ENCODE data around the gene CHMP4B. TPM values are rescaled to one million over a fixed set of nuclear protein-coding genes. Genes with fewer than 3 reads are reported as not detected.

CHMP4B gene
- total RNA-seq, 1 experiment from 2014 or later, result 87.5 TPM

GRCh38 chr20:33830371-33830770 is 19.2 kb downstream of the CHMP4B start:
- TF ChIP-seq REST (IDR thresholded peaks at IDR 0.05; ENCODE audit: insufficient read depth in 1 of 2, low read depth in 2 of 2, low read length in 1 of 2), result no peak
- TF ChIP-seq SIN3A (IDR thresholded peaks at IDR 0.05; ENCODE audit: borderline replicate concordance, insufficient read depth, low read depth, low read length), result no peak
- no peak for TF ChIP-seq POLR2AphosphoS5 (IDR thresholded peaks at IDR 0.05; ENCODE audit: low read depth, low read length)
- TF ChIP-seq TCF7L2 (IDR thresholded peaks at IDR 0.05; ENCODE audit: low read depth, low read length), result no peak
- TF ChIP-seq, protein P1, sequence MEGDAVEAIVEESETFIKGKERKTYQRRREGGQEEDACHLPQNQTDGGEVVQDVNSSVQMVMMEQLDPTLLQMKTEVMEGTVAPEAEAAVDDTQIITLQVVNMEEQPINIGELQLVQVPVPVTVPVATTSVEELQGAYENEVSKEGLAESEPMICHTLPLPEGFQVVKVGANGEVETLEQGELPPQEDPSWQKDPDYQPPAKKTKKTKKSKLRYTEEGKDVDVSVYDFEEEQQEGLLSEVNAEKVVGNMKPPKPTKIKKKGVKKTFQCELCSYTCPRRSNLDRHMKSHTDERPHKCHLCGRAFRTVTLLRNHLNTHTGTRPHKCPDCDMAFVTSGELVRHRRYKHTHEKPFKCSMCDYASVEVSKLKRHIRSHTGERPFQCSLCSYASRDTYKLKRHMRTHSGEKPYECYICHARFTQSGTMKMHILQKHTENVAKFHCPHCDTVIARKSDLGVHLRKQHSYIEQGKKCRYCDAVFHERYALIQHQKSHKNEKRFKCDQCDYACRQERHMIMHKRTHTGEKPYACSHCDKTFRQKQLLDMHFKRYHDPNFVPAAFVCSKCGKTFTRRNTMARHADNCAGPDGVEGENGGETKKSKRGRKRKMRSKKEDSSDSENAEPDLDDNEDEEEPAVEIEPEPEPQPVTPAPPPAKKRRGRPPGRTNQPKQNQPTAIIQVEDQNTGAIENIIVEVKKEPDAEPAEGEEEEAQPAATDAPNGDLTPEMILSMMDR (IDR thresholded peaks at IDR 0.05), result no peak
- DNase-seq (ENCODE audit: low read depth, low spot score), result no peak
- in situ Hi-C loops (cut with HindIII; ENCODE audit: low pct_unique_long_range_greater_than_20kb, low sequenced_read_pairs) (no loop called here), intact Hi-C loops (cut with micrococcal nuclease; ENCODE audit: unreplicated experiment) (no loop called here)
- H3K9me3 ChIP-seq (ENCODE audit: control insufficient read depth, insufficient read depth, low read depth, low read length), result no peaks in the 10 kb centered on the region
- no peak overlapping the region for H3K27ac ChIP-seq (ENCODE audit: low read length)
- H3K4me3 ChIP-seq (ENCODE audit: low read depth in 2 of 2, low read length in 2 of 2), result no peak overlapping the region
- peaks cover 9% of the 10 kb centered on the region; the same call in 1 of the 2 replicates for H3K4me1 ChIP-seq (ENCODE audit: control insufficient read depth, insufficient read depth, low read length)
- no peaks in the 10 kb centered on the region for H3K27me3 ChIP-seq (ENCODE audit: control insufficient read depth, insufficient read depth, low read length)
- ATAC-seq, result no peak
- no peaks in the 10 kb centered on the region for H3K36me3 ChIP-seq (ENCODE audit: control insufficient read depth, insufficient read depth, low read length)
- ChIA-PET POLR2A (no interaction called here), CTCF (interaction anchor here (0.6 kb wide), 1 partner anchor 98 kb away, joined by 8 read pairs; no protein-coding TSS in a partner anchor)
- no TSS peak for BruUV-seq (replicated peaks)

DNA sequence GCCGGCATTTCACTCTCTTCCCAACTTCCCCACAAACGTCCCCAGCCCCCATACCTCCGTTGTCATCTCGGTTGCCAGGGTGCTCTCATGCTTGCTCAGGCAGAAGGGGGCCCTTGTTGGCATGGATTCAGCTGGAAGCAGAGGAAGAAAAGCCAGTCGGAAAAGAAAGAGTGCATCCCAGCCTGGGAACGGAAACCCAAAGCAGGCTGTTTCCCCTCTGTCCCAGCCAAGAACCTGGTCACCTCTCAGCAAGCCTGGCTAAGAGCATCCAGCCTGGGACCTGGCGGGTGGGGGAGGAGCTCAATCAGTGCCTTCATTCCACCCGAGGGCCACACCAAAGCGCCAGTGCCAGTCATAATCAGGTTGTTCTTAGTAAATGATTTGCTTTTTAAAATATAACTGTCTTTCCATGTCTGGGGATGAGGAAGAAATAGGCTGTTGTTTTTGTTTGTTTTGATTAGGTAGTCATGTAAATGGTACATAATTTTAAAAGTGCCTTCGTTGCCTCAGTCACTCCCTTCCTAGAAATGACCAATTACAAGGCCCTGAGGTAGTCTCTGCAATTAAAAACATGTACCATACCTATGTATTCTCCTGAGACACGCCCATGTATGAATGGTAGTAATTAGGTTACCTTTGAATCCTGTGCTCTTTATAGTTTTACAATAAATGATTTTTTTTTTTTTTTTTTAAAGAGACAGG is 21.1 kb downstream of the CHMP4B start:
- ATAC-seq (no peak), DNase-seq (ENCODE audit: low read depth, low spot score) (no peak)
- Histone ChIP-seq H3K36me3 (ENCODE audit: control insufficient read depth, insufficient read depth, low read length) (no peaks in the 10 kb centered on the region), H3K9me3 (ENCODE audit: control insufficient read depth, insufficient read depth, low read depth, low read length) (no peaks in the 10 kb centered on the region), H3K4me1 (ENCODE audit: control insufficient read depth, insufficient read depth, low read length) (peaks cover 9% of the 10 kb centered on the region; the same call in 1 of the 2 replicates), H3K4me3 (ENCODE audit: low read depth in 2 of 2, low read length in 2 of 2) (no peak overlapping the region), H3K27ac (ENCODE audit: low read length) (no peak overlapping the region), H3K27me3 (ENCODE audit: control insufficient read depth, insufficient read depth, low read length) (no peaks in the 10 kb centered on the region)
- in situ Hi-C loops (cut with HindIII; ENCODE audit: low pct_unique_long_range_greater_than_20kb, low sequenced_read_pairs), result no loop called here
- intact Hi-C loops (cut with micrococcal nuclease; ENCODE audit: unreplicated experiment), result no loop called here
- ChIA-PET POLR2A (interaction anchor here (0.6 kb wide), 1 partner anchor 46 kb away, joined by 6 read pairs; no protein-coding TSS in a partner anchor), CTCF (interaction anchor here (0.6 kb wide), 1 partner anchor 19 kb away, joined by 7 read pairs; no protein-coding TSS in a partner anchor)
- no TSS peak for BruUV-seq (replicated peaks)
- no peak for TF ChIP-seq SIN3A (IDR thresholded peaks at IDR 0.05; ENCODE audit: borderline replicate concordance, insufficient read depth, low read depth, low read length)
- TF ChIP-seq, protein P1 (IDR thresholded peaks at IDR 0.05), result no peak
- no peak for TF ChIP-seq TCF7L2 (IDR thresholded peaks at IDR 0.05; ENCODE audit: low read depth, low read length)
- no peak for TF ChIP-seq POLR2AphosphoS5 (IDR thresholded peaks at IDR 0.05; ENCODE audit: low read depth, low read length)
- no peak for TF ChIP-seq REST (IDR thresholded peaks at IDR 0.05; ENCODE audit: insufficient read depth in 1 of 2, low read depth in 2 of 2, low read length in 1 of 2)
